Left ventricle myocardium superior (tissue), 1 donor: ENCODE data around the gene MRI1. TPM values are rescaled to one million over a fixed set of nuclear protein-coding genes. Genes with fewer than 3 reads are reported as not detected.

Experiments
- ATAC-seq: fragments of 200-7000 bp; cut with Tn5 transposase; one replicate; pipeline ENCODE4 v1.9.1; 2020; ENCODE audit warnings: mild to moderate bottlenecking, moderate library complexity
- DNase-seq: peaks from one replicate; pipeline ENCODE4 v3.0.0-alpha.2; 2020
- intact Hi-C: fragments of 100-400 bp; cut with micrococcal nuclease; formaldehyde crosslinking; loops from one replicate; pipeline ENCODE4 v1.11.0; 2022
- total RNA-seq: library from RNA; stranded (reverse); fragmentation: NEBNext Ultra II Directional; extraction: Animal tissue kit (Norgen Biotek cat#: 25700); gene quantifications from one replicate; pipeline ENCODE4 v1.2.1, GENCODE V29; 2021
- donor health status: DM: no; HTN: yes; CAD: no; lungs with severe emphysema.

Gene MRI1
- total RNA-seq, 1 donor from 2014 or later = 13.7 TPM

GRCh38 chr19:13812544-13812943 lies 48.2 kb downstream of the MRI1 start:
- no peak for ATAC-seq
- no peak for DNase-seq
- intact Hi-C loops = no loop called here

- intact Hi-C loops = no loop called here
- ATAC-seq (no peak), DNase-seq (no peak)
Observed at GRCh38 chr19:13813147-13813546, 48.8 kb downstream of the MRI1 start.

DNA sequence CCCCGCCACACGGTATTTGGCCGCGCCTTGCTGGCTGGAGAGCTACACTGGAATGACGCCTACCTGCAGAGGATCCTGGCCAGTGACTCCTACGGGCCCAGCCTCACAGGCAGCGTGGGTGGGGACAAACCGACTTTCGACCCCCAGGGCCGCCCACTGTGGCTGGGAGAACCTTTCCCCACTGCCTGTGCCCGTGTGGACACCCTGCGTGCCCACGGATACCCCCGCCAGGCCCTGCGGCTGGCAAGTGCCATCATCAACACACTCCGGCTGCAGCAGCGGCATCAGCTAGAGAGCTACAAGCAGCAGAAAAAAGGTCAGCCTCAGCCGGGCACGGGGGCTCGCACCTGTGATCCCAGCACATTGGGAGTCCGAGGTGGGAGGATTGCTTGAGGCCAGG lies 50.2 kb downstream of the MRI1 start:
- DNase-seq = no peak

GRCh38 chr19:13817018-13817614 lies 52.8 kb downstream of the MRI1 start:
- ATAC-seq = peak; percentile 26
- DNase-seq = no peak
- intact Hi-C loops = no loop called here

More for the DNA sequence above, 50.2 kb downstream of the MRI1 start:
- ATAC-seq = no peak
- intact Hi-C loops = no loop called here

- intact Hi-C loops = no loop called here
- DNase-seq (peak; percentile 65), ATAC-seq (peak; percentile 46)
Observed at GRCh38 chr19:13817615-13818371, 53.5 kb downstream of the MRI1 start.

GRCh38 chr19:13819238-13819637 lies 54.9 kb downstream of the MRI1 start:
- no peak for DNase-seq
- intact Hi-C loops = no loop called here
- ATAC-seq = no peak

GRCh38 chr19:13821292-13821691 lies 57.0 kb downstream of the MRI1 start:
- ATAC-seq = no peak
- intact Hi-C loops = no loop called here
- DNase-seq = no peak

DNA sequence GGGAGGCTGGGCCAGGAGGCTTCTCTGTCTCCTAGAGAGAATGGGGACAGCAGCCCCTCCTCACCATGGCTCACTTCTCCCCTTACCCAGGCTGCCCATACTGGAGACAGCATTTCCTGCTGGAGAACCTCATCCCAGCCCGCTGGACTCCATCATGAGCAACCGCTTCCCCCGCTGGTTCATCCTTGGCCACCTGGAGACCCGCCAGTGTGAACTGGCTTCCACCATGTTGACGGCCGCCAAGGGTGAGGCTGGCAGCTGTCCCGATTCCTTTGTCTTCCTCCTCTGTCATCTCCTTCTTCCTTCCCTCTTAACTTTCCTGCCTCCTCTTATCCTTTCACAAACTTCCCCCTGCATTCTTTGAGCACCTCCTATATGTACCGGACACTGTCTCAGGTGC lies 58.9 kb downstream of the MRI1 start:
- ATAC-seq (peak; percentile 31), DNase-seq (peak; percentile 77)
- intact Hi-C loops = no loop called here

Other genes with a start within 250 kb of the MRI1 start
- 91.1 TPM for gene C19orf53, start 9.9 kb downstream of the MRI1 start, total RNA-seq
- gene ZSWIM4, start 30.9 kb downstream of the MRI1 start, total RNA-seq = 2.3 TPM
- 0.69 TPM for gene NANOS3, start 112.6 kb downstream of the MRI1 start, total RNA-seq
- 0.72 TPM for gene BRME1, start 141.6 kb downstream of the MRI1 start, total RNA-seq
- gene CC2D1A, start 141.7 kb downstream of the MRI1 start, total RNA-seq = 19.6 TPM
- gene PODNL1, start 173.9 kb downstream of the MRI1 start, total RNA-seq = 2.0 TPM
- 18.2 TPM for gene DCAF15, start 188.0 kb downstream of the MRI1 start, total RNA-seq
- gene RFX1, start 241.8 kb downstream of the MRI1 start, total RNA-seq = 15.7 TPM